BE2C (cell line): ENCODE data around the gene APLP1.

Experiments used
- DNase-seq: peaks from one replicate; pipeline ENCODE4 v3.0.0-alpha.2; 2020
- H3K27me3 ChIP-seq: fragments of 250-450 bp; sonication (Bioruptor Pico); 2 replicates; pipeline ENCODE4 v1.5.1; 2020; ENCODE audit warnings: mild to moderate bottlenecking
- H3K36me3 ChIP-seq: fragments of 250-450 bp; sonication (Bioruptor Pico); 2 replicates; pipeline ENCODE4 v1.5.1; 2020; ENCODE audit warnings: mild to moderate bottlenecking
- H3K4me1 ChIP-seq: fragments of 250-450 bp; sonication (Bioruptor Pico); 2 replicates; pipeline ENCODE4 v1.5.1; 2020
- H3K4me3 ChIP-seq: 2 replicates; pipeline ENCODE4 v1.5.1; 2011; ENCODE audit warnings: low read depth, low read length
- H3K9me3 ChIP-seq: fragments of 250-450 bp; sonication (Bioruptor Pico); 2 replicates; pipeline ENCODE4 v1.5.1; 2020
- CTCF ChIP-seq: IDR thresholded peaks from 2 replicates; pipeline ENCODE4 v1.5.1; 2012; ENCODE audit warnings: mild to moderate bottlenecking, low read depth, low read length

APLP1 gene

GRCh38 chr19:35845215-35846037, 22.9 kb upstream of the APLP1 start:
- TF ChIP-seq CTCF = no peak
- H3K4me1 ChIP-seq = no peaks in the 10 kb centered on the region

GRCh38 chr19:35846038-35846668, 22.2 kb upstream of the APLP1 start:
- Histone ChIP-seq H3K4me1 (no peaks in the 10 kb centered on the region), H3K9me3 (no peaks in the 10 kb centered on the region), H3K4me3 (peak overlapping the region; percentile 45), H3K27me3 (peaks cover 42% of the 10 kb centered on the region), H3K36me3 (no peaks in the 10 kb centered on the region)
- TF ChIP-seq CTCF = no peak
- no peak for DNase-seq

More at GRCh38 chr19:35845215-35846037, 22.9 kb upstream of the APLP1 start:
- Histone ChIP-seq H3K27me3 (peaks cover 46% of the 10 kb centered on the region), H3K4me3 (peak overlapping the region; percentile 45), H3K36me3 (no peaks in the 10 kb centered on the region), H3K9me3 (no peaks in the 10 kb centered on the region)
- peak; percentile 33 for DNase-seq

- Histone ChIP-seq H3K9me3 (no peaks in the 10 kb centered on the region), H3K27me3 (peaks cover 32% of the 10 kb centered on the region)
- no peak for TF ChIP-seq CTCF
Observed at GRCh38 chr19:35847911-35848310, 20.5 kb upstream of the APLP1 start.

DNA sequence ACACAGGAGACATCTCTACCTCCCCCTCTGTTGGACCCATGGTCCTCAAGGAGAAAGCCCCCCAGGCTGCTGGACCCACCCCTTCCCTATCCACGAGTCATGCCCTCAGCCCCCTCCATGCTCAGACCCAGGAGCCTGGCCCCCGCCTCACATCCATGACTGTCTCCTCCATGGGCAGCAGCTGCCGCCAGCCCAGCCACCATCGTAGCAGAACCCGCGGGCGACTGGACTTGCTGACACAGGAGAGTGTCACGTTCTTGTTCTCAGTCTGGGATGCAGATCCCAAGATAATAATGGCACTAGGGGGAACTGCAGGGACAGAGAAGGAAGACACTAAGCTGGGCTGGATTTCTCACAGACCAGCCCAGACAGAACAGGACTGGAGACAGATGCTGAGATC, 19.9 kb upstream of the APLP1 start:
- Histone ChIP-seq H3K9me3 (no peaks in the 10 kb centered on the region), H3K4me1 (no peaks in the 10 kb centered on the region), H3K27me3 (peaks cover 28% of the 10 kb centered on the region), H3K4me3 (no peak overlapping the region), H3K36me3 (no peaks in the 10 kb centered on the region)
- no peak for DNase-seq
- TF ChIP-seq CTCF = no peak

More at GRCh38 chr19:35847911-35848310, 20.5 kb upstream of the APLP1 start:
- H3K36me3 ChIP-seq = no peaks in the 10 kb centered on the region
- H3K4me1 ChIP-seq = no peaks in the 10 kb centered on the region
- no peak overlapping the region for H3K4me3 ChIP-seq
- no peak for DNase-seq

DNA sequence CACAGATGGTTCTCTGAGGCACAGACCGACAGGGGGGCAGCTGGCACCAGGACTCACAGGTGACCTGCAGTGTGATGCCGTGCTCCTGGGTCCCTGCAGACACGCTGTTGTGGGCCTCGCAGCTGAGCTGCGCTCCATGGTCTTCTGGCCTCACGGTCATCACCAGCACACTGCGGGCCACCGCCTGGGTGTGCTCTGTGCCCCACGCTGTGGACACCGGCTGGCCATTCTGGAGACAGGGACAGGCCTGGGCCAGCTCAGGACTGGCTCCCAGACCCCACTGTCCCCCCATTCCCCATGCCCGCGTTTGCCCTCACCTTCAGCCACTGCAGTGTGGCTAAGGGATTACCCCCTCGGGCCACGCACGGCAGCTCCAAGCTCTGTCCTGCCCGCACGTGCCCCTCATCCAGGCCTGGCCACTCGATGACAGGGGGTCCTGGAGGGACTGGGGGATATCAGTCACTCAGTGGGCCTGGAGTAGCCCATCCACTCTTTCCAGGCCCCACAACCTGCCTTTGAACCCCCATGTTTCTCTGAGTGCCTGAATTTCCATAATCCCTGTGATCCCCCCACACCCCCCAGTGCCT, 19.4 kb upstream of the APLP1 start:
- H3K27me3 ChIP-seq = peaks cover 28% of the 10 kb centered on the region
- no peaks in the 10 kb centered on the region for H3K9me3 ChIP-seq
- TF ChIP-seq CTCF = no peak
- H3K4me1 ChIP-seq = no peaks in the 10 kb centered on the region
- no peaks in the 10 kb centered on the region for H3K36me3 ChIP-seq
- no peak for DNase-seq
- H3K4me3 ChIP-seq = no peak overlapping the region
